GM21423 (cell line): ENCODE results near the gene TCEANC2.
"Not testable (repeated sequence)": the region's sequence is repeated elsewhere in the genome, so short reads cannot be mapped to it uniquely, and the experiment has no call there.

Source experiments
- ATAC-seq: cut with Tn5 transposase; IDR thresholded peaks from one replicate; pipeline ENCODE4 v1.9.1; 2021; ENCODE audit warnings: mild to moderate bottlenecking, moderate library complexity; ENCODE audit not compliant: unreplicated experiment

TCEANC2 gene

DNA sequence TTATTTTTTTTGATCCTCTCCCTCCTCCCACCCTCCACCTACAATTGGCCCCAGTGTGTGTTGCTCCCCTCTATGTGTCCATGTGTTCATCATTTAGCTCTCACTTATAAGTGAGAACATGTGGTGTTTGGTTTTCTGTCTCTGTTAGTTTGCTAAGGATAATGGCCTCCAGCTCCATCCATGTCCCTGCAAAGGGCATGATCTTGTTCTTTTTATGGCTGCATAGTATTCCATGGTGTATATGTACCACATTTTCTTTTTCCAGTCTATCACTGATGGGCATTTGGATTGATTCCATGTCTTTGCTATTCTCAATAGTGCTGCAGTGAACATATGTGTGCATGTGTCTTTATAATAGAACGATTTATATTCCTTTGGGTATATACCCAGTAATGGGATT is 28.6 kb upstream of the TCEANC2 start:
- ATAC-seq, result not testable (repeated sequence)

DNA sequence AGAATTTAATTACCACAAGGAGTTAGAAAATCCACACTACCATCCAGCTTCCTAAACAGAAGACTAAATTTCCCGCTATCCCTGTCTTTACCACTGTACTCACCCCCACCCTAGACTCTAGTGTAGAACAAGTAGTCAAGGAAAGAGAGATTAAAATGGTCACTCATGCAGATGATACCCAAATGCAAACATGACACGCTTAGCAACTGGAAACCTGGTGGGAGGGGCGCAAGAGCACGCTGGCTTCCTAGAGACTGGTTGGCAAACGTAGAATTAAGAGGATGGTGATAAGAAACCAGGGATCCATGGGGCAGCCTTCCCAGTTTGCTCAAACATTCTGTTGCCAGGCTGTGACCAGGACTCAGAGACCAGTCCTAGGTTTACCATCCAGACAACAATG is 25.6 kb upstream of the TCEANC2 start:
- no peak for ATAC-seq

DNA sequence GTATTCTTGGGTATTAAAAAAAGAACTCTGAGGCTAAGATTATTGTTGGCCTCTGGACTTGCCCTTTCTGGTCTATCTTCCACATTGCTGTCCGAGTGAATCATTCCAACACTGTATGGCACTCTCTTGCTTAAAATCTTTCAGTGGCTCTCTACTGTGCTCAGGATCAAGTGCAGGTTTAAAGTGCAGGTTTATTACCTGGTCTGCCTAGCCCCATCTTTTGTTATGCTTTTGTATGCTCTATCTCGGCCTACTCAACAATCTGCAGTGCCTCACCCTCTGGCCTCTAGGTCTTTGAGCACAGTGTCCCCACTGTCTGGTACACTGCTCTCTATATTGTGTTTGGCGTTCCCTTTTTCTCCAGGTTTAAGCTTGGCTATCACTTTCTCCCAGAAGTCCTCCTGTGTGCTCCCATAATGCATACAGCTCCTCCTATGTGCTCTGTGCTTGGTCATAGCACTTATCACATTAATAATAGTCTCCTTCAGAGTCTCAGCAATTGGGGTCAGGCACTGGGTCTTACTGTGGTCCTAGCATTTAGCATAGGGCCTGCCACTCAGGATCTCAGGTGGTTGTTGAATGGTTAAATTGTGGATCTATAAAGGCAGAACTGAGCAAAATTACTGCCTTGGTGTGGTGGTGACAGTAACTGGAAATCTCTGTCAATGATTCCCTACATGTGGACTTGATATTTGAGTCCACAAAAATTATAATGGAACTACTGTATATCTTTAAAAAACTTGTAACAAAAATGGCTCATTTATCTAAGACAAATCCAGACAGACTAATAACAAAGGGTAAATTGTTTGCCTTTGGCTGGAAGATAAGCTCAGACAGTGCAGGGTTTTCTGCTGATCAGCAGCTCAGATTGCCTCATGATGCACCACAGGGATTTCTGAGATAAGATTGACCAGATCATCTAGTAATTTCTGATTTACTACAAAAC is 24.8 kb upstream of the TCEANC2 start:
- ATAC-seq, result no peak

GRCh38 chr1:54037476-54037875 is 15.9 kb upstream of the TCEANC2 start:
- ATAC-seq, result no peak

DNA sequence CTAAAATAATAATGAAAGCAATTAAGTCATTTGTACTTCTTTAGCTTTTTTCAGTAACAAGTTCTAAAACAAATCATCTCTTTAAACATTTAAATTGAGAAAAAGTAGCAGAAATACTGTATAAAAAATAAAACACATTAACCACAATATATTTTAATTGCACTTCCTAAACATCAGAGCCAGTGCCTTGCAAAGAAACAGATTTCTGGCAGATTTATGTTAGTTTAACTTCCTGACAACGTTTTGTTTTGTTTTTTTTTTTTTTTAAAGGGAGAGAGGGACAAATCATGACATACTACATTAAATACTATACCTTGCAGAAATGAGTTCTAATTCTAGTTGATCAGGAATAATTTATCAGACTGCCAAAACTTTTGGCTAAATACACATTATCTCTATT is 11.6 kb upstream of the TCEANC2 start:
- no peak for ATAC-seq

DNA sequence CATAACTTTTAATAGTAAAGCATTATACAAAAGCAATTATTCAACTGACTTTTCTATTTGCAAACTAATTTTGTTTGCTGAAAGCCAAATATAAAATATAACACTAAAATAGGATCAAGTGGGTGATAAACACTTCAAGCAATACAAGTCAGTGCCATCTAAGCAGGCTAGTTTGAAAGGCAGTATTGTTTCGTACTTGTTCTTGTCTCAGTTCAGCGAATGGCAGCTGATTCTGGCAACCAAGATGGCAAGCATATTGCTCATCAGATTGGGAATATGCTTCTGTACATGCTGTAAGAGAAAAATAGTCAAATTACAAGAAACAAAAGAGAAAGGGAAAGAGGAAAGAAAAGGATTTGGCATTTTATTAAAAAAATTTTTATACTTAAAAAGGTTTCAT is 7.9 kb upstream of the TCEANC2 start:
- no peak for ATAC-seq

DNA sequence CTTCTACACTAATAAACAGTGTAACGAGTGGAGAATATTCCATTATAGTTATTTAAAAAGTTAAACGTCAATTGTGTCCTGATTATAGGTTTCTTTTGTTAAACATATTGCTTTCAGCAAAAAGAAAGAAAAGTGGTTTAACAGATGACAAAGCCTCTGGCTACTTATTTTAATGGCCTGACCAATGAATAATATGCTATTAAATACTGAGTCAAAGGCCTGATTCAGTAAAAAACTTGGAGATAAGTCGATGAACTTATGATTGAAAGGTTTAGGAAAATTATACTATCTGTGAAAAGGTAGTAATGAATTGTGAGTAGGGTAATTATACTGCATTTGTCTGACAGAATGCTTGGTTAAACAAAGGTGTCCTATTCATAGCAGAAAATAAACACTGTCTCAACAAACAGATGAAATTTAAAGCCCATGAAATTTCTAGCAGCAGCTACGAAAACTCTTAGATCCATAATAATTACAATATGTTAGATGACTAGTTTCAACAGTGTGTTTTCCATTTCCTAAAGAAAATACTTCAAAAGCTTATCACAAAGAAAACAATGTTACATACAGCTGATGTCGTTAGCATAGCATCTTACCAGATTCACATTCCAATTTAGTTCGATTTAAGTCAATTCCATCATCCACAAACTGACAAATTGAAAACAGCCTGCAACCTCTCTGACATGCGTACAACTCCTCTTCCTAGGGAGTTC is 6.6 kb upstream of the TCEANC2 start:
- no peak for ATAC-seq

- ATAC-seq, result no peak
These were observed 5.8 kb upstream of the TCEANC2 start for GRCh38 chr1:54047384-54048305.

GRCh38 chr1:54050435-54050834 is 3.0 kb upstream of the TCEANC2 start:
- not testable (repeated sequence) for ATAC-seq

- no peak for ATAC-seq
These were observed 1.4 kb upstream of the TCEANC2 start for GRCh38 chr1:54051933-54052430.

GRCh38 chr1:54052431-54052933 is 926 bp upstream of the TCEANC2 start:
- no peak for ATAC-seq

DNA sequence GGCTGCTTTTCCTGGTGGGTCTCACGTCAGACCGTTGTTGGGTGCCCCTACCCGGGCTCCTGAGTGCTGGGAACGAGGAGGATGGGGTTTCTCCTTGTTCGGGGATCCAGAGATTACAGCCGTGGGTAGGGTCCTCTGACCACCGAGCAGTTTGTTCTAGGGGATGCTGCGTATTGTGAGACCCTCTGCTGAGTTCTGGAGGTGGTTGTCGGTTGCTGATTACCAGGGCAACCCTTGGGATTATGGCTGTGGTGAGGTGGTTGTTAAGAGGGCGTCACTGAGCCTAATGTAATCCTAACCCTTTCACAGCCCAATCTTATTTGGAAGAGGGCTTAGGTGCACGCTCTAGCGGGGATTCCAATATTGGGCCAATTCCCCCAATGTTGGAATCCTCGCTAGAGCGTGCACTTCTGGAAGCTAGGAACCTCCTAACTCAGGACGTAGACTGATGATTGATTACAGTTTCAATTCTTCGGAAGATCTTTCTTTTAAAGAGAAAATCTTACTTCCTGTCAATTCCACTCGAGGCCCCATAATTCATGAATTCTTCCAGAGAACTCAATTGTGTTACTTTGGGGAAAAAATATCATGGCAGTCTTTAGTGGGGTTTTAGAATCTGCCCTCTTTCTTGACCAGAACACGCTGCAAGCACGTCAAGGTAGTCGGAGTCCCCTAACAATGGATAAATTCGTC is 483 bp downstream of the TCEANC2 start:
- no peak for ATAC-seq

DNA sequence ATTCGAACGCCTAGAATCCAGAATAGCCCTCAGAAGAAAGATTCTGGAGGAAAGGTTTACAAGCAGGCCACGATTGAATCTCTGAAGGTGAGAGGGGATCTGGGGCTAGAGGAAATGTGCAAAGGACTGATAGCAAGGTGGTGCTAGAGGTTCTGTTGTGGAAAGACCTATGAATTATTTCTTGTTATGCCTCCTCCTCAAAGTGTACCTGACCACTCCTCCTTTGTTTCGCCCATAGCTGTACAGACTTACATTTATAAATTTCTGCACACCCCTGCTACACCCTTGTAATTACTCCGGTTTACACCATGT is 986 bp downstream of the TCEANC2 start:
- ATAC-seq, result no peak

GRCh38 chr1:54064299-54064698 is 10.9 kb downstream of the TCEANC2 start:
- ATAC-seq, result no peak

- ATAC-seq, result peak; percentile 33
These were observed 16.4 kb downstream of the TCEANC2 start for GRCh38 chr1:54069791-54070170.

DNA sequence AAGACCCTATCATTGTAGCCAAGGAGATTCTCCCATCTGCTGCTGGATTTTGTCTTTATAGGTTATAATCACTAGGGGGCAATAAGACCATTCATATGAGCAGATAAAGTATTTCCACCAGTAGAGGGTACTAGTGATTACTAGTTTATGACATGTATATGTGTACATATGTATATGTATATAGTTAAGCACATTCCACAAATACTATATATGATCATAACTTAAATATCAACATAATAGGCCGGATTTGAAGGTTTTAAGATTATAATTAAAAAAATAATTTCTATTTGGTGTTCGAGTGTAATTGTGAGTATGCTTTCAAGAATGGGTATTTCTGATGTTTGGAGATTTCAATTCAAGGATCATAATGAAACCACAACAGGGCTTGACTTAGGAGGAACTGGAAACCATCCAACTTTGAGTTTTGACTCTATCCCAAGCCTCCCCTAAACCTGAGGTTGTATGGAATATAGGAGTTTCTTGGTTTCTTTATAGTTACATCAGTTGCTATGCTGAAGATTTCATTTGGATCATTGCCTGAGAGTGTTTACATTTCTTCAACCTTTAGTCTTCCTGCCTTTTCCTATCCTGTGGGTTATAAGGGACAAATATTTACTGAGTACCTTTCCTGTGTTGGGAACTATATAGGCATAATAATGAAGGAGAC is 16.9 kb downstream of the TCEANC2 start:
- ATAC-seq, result peak; percentile 69

GRCh38 chr1:54077359-54077758 is 24.0 kb downstream of the TCEANC2 start:
- ATAC-seq, result no peak

DNA sequence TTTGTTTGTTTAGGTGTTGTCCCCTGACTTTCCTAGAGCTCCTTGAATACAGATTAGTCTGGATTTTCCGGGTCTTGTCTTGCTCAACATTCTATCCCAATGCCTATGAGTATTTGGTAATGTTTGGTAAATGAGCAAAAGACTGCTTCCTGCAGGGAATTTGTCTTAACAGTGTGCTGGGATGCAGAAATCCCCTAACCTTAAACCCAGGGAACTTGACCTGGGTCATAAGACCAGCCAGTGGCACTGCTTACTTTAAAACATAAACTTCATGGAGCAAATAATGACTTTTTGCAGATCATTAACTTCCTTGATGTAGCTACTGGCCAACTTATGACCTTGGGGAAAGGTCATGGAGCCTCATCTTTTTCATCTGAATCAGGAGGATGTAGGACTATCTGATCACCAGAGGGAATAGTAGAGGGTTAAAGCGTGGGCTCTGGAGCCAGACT is 27.2 kb downstream of the TCEANC2 start:
- no peak for ATAC-seq
